GM21360 (cell line): ENCODE data around the gene NPHP1.
"Not testable (repeated sequence)": the region's sequence is repeated elsewhere in the genome, so short reads cannot be mapped to it uniquely, and the experiment has no call there.

Source experiments
- ATAC-seq: cut with Tn5 transposase; IDR thresholded peaks from one replicate; pipeline ENCODE4 v1.9.1; 2021; ENCODE audit warnings: mild to moderate bottlenecking, moderate library complexity; ENCODE audit not compliant: unreplicated experiment

Gene NPHP1

GRCh38 chr2:110198016-110198415 lies 6.8 kb downstream of the NPHP1 start:
- ATAC-seq = no peak

GRCh38 chr2:110197452-110197851 lies 7.4 kb downstream of the NPHP1 start:
- no peak for ATAC-seq

GRCh38 chr2:110190169-110190568 lies 14.6 kb downstream of the NPHP1 start:
- ATAC-seq = not testable (repeated sequence)

GRCh38 chr2:110182449-110182848 lies 22.4 kb downstream of the NPHP1 start:
- no peak for ATAC-seq

GRCh38 chr2:110180036-110180435 lies 24.8 kb downstream of the NPHP1 start:
- ATAC-seq = no peak

GRCh38 chr2:110173523-110173922 lies 31.3 kb downstream of the NPHP1 start:
- ATAC-seq = no peak

GRCh38 chr2:110172506-110172905 lies 32.3 kb downstream of the NPHP1 start:
- no peak for ATAC-seq

- ATAC-seq = no peak
These were observed 34.7 kb downstream of the NPHP1 start for GRCh38 chr2:110170102-110170501.

- no peak for ATAC-seq
These were observed 37.4 kb downstream of the NPHP1 start for GRCh38 chr2:110167326-110168000.

GRCh38 chr2:110166266-110166665 lies 38.5 kb downstream of the NPHP1 start:
- ATAC-seq = no peak

- ATAC-seq = no peak
These were observed 47.5 kb downstream of the NPHP1 start for GRCh38 chr2:110157153-110157793.

GRCh38 chr2:110154828-110155227 lies 50.0 kb downstream of the NPHP1 start:
- not testable (repeated sequence) for ATAC-seq

GRCh38 chr2:110154188-110154587 lies 50.6 kb downstream of the NPHP1 start:
- ATAC-seq = not testable (repeated sequence)

- ATAC-seq = no peak
These were observed 51.4 kb downstream of the NPHP1 start for GRCh38 chr2:110153416-110153815.

- ATAC-seq = no peak
These were observed 51.9 kb downstream of the NPHP1 start for GRCh38 chr2:110152943-110153342.

GRCh38 chr2:110149330-110150220 lies 55.2 kb downstream of the NPHP1 start:
- no peak for ATAC-seq

GRCh38 chr2:110146945-110147332 lies 57.9 kb downstream of the NPHP1 start:
- ATAC-seq = no peak

GRCh38 chr2:110146183-110146944 lies 58.4 kb downstream of the NPHP1 start:
- no peak for ATAC-seq

- ATAC-seq = no peak
These were observed 60.8 kb downstream of the NPHP1 start for GRCh38 chr2:110143982-110144381.

GRCh38 chr2:110140401-110140800 lies 64.4 kb downstream of the NPHP1 start:
- ATAC-seq = no peak

- no peak for ATAC-seq
These were observed 70.8 kb downstream of the NPHP1 start for GRCh38 chr2:110134025-110134424.
